GM21529 (cell line): Measurements from ENCODE around the gene ARHGAP12.
"Not testable (repeated sequence)": the region's sequence is repeated elsewhere in the genome, so short reads cannot be mapped to it uniquely, and the experiment has no call there.

Experiments
- ATAC-seq: cut with Tn5 transposase; IDR thresholded peaks from one replicate; pipeline ENCODE4 v1.9.1; 2021; ENCODE audit not compliant: unreplicated experiment

Gene ARHGAP12

GRCh38 chr10:31928549-31929260 is at the start of gene ARHGAP12:
Gene ARHGAP12 (minus strand): TSS chr10:31928831. CDS start chr10:31908855, 19,976 bp downstream.
- ATAC-seq: peak; percentile 74

GRCh38 chr10:31978156-31978483 is 49.5 kb upstream of the ARHGAP12 start:
- ATAC-seq: no peak

- ATAC-seq: peak; percentile 56
Observed at GRCh38 chr10:31977440-31978155, 49.0 kb upstream of the ARHGAP12 start.

GRCh38 chr10:31975157-31975765 is 46.6 kb upstream of the ARHGAP12 start:
- no peak for ATAC-seq

GRCh38 chr10:31974434-31975124 is 45.9 kb upstream of the ARHGAP12 start:
- ATAC-seq: no peak

- ATAC-seq: no peak
Observed at GRCh38 chr10:31972519-31973041, 43.9 kb upstream of the ARHGAP12 start.

GRCh38 chr10:31969847-31970246 is 41.2 kb upstream of the ARHGAP12 start:
- not testable (repeated sequence) for ATAC-seq

- ATAC-seq: no peak
Observed at GRCh38 chr10:31963589-31963980, 35.0 kb upstream of the ARHGAP12 start.

GRCh38 chr10:31962826-31963588 is 34.4 kb upstream of the ARHGAP12 start:
- ATAC-seq: no peak

GRCh38 chr10:31961277-31962074 is 32.8 kb upstream of the ARHGAP12 start:
- ATAC-seq: no peak

GRCh38 chr10:31959461-31960173 is 31.0 kb upstream of the ARHGAP12 start:
- no peak for ATAC-seq

- ATAC-seq: no peak
Observed at GRCh38 chr10:31958856-31959255, 30.2 kb upstream of the ARHGAP12 start.

- ATAC-seq: no peak
Observed at GRCh38 chr10:31956200-31956946, 27.7 kb upstream of the ARHGAP12 start.

GRCh38 chr10:31954410-31955191 is 26.0 kb upstream of the ARHGAP12 start:
- no peak for ATAC-seq

- ATAC-seq: no peak
Observed at GRCh38 chr10:31953480-31953879, 24.8 kb upstream of the ARHGAP12 start.

- no peak for ATAC-seq
Observed at GRCh38 chr10:31953080-31953479, 24.4 kb upstream of the ARHGAP12 start.

GRCh38 chr10:31952066-31952465 is 23.4 kb upstream of the ARHGAP12 start:
- ATAC-seq: no peak

- ATAC-seq: no peak
Observed at GRCh38 chr10:31949266-31949665, 20.6 kb upstream of the ARHGAP12 start.
